Right kidney (tissue), 1 donor: Measurements from ENCODE around the gene PNMA8B.

Experiments used
- DNase-seq: peaks from one replicate; pipeline ENCODE4 v3.0.0-alpha.2; 2016

PNMA8B gene

GRCh38 chr19:46487802-46488445, 7.7 kb downstream of the PNMA8B start:
- DNase-seq = peak; percentile 75

GRCh38 chr19:46487178-46487801, 8.4 kb downstream of the PNMA8B start:
- DNase-seq = no peak

- no peak for DNase-seq
Observed at GRCh38 chr19:46486358-46486757, 9.3 kb downstream of the PNMA8B start.

GRCh38 chr19:46484656-46485055, 11.0 kb downstream of the PNMA8B start:
- no peak for DNase-seq

- DNase-seq = no peak
Observed at GRCh38 chr19:46482631-46483030, 13.0 kb downstream of the PNMA8B start.

GRCh38 chr19:46481947-46482346, 13.7 kb downstream of the PNMA8B start:
- DNase-seq = no peak

- peak; percentile 42 for DNase-seq
Observed at GRCh38 chr19:46481223-46481848, 14.3 kb downstream of the PNMA8B start.

- no peak for DNase-seq
Observed at GRCh38 chr19:46480415-46480814, 15.3 kb downstream of the PNMA8B start.

GRCh38 chr19:46478356-46478986, 17.2 kb downstream of the PNMA8B start:
- no peak for DNase-seq

GRCh38 chr19:46475986-46476385, 19.7 kb downstream of the PNMA8B start:
- DNase-seq = no peak

GRCh38 chr19:46474211-46474610, 21.5 kb downstream of the PNMA8B start:
- DNase-seq = no peak

GRCh38 chr19:46472592-46472991, 23.1 kb downstream of the PNMA8B start:
- DNase-seq = no peak

- no peak for DNase-seq
Observed at GRCh38 chr19:46471811-46472543, 23.7 kb downstream of the PNMA8B start.

- peak; percentile 93 for DNase-seq
Observed at GRCh38 chr19:46471116-46471733, 24.4 kb downstream of the PNMA8B start, which contains the start of gene PNMA8A. Gene PNMA8A, minus strand, starts transcription at chr19:46471563. Its CDS starts 528 bp downstream, at chr19:46471035.

- no peak for DNase-seq
Observed at GRCh38 chr19:46470376-46470775, 25.3 kb downstream of the PNMA8B start.

GRCh38 chr19:46469541-46470185, 26.0 kb downstream of the PNMA8B start:
- DNase-seq = no peak

- no peak for DNase-seq
Observed at GRCh38 chr19:46466536-46467196, 29.0 kb downstream of the PNMA8B start.

GRCh38 chr19:46463516-46463915, 32.2 kb downstream of the PNMA8B start:
- DNase-seq = no peak

GRCh38 chr19:46461537-46461936, 34.1 kb downstream of the PNMA8B start:
- no peak for DNase-seq

- no peak for DNase-seq
Observed at GRCh38 chr19:46460981-46461380, 34.7 kb downstream of the PNMA8B start.

- no peak for DNase-seq
Observed at GRCh38 chr19:46460055-46460454, 35.6 kb downstream of the PNMA8B start.
